Adrenal gland (tissue), 5 donors: ENCODE data around the gene FGF14.

ENCODE experiments used
- CTCF ChIP-seq, 6 experiments: fragments of 450-650 bp in 4 of 6; fragments of 200-600 bp in 2 of 6; sonication (generic) in 1 of 6; IDR thresholded peaks; 1 replicate in 5 of 6; 2 replicates in 1 of 6; pipeline versions ENCODE4 v1.5.1 to v1.8.0; 2016 to 2021; ENCODE audit warnings: antibody characterized with exemption in 6 of 6, mild to moderate bottlenecking in 2 of 6, moderate library complexity in 1 of 6
- POLR2A ChIP-seq, 2 donors: fragments of 450-650 bp; IDR thresholded peaks; one replicate each; pipeline ENCODE4 v1.6.1; 2017; ENCODE audit warnings: antibody characterized with exemption in 2 of 2, mild to moderate bottlenecking in 2 of 2, moderate library complexity in 1 of 2
- donor health status: DM: no; HTN: no; CAD: no.

- TF ChIP-seq CTCF (IDR thresholded peaks at IDR 0.05) (no peak), POLR2A (IDR thresholded peaks at IDR 0.05) (no peak)
Measured at GRCh38 chr13:102291587-102292218, 110.1 kb downstream of the FGF14 start.
